ENCODE measurements around the gene FAH. TPM values are rescaled to one million over a fixed set of nuclear protein-coding genes. Genes with fewer than 3 reads are reported as not detected.

The FAH gene
- total and polyA plus RNA-seq, 2 donors from 2014 or later, result 34.7 to 121 TPM

- Histone ChIP-seq H3K36me3 (ENCODE audit: control insufficient read depth in 2 of 3, insufficient read depth in 3 of 3, low read length in 3 of 3) (no peaks in the 10 kb centered on the region), H3K27ac (ENCODE audit: low read depth in 2 of 2, low read length in 2 of 2) (no peak overlapping the region), H3K4me1 (ENCODE audit: control insufficient read depth in 2 of 3, insufficient read depth in 2 of 3, low read depth in 1 of 3, low read length in 3 of 3) (no peaks in the 10 kb centered on the region), H3K4me3 (ENCODE audit: low read length in 3 of 3) (no peak overlapping the region), H3K9me3 (ENCODE audit: control insufficient read depth in 2 of 3, insufficient read depth in 1 of 3, low read length in 3 of 3) (no peaks in the 10 kb centered on the region), H3K9ac (ENCODE audit: low read length in 3 of 3) (no peak overlapping the region), H3K27me3 (ENCODE audit: control insufficient read depth, insufficient read depth, low read length) (no peaks in the 10 kb centered on the region)
- DNase-seq, result peak in 2 of 5 donors; percentile 19 to 35
- TF ChIP-seq, protein P1, sequence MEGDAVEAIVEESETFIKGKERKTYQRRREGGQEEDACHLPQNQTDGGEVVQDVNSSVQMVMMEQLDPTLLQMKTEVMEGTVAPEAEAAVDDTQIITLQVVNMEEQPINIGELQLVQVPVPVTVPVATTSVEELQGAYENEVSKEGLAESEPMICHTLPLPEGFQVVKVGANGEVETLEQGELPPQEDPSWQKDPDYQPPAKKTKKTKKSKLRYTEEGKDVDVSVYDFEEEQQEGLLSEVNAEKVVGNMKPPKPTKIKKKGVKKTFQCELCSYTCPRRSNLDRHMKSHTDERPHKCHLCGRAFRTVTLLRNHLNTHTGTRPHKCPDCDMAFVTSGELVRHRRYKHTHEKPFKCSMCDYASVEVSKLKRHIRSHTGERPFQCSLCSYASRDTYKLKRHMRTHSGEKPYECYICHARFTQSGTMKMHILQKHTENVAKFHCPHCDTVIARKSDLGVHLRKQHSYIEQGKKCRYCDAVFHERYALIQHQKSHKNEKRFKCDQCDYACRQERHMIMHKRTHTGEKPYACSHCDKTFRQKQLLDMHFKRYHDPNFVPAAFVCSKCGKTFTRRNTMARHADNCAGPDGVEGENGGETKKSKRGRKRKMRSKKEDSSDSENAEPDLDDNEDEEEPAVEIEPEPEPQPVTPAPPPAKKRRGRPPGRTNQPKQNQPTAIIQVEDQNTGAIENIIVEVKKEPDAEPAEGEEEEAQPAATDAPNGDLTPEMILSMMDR (IDR thresholded peaks at IDR 0.05; ENCODE audit: borderline replicate concordance, extremely low read depth, insufficient read depth), result no peak
- intact Hi-C loops (cut with DNase I), result no loop called here
- FAIRE-seq, result no peak
Observed at GRCh38 chr15:80203361-80203885, 50.6 kb downstream of the FAH start.

DNA sequence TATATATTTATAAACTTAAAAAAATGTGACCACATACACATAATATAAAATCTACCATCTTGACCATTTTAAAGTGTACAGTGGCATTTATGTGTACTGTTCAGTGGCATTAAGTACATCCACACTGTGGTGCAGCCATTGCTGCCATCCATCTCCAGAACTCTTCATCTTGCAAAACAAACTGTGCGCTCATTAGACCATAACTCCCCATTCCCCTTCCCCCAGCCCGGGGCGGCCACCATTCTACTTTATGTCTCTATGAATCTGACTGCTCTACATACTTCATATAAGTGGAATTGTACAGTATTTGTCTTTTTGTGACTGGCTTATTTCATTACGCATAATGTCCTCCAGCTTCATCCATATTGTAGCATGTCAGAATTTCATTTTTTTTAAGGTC, 51.4 kb downstream of the FAH start:
- H3K4me1 ChIP-seq (ENCODE audit: control insufficient read depth in 2 of 3, insufficient read depth in 2 of 3, low read depth in 1 of 3, low read length in 3 of 3), result peaks cover 0 to 8% (median 7%) of the 10 kb centered on the region in 3 donors
- DNase-seq, result peak in 1 of 5 donors; percentile 19
- H3K27ac ChIP-seq (ENCODE audit: low read depth in 2 of 2, low read length in 2 of 2), result no peak overlapping the region
- no peak overlapping the region for H3K9ac ChIP-seq (ENCODE audit: low read length in 3 of 3)
- intact Hi-C loops (cut with DNase I), result no loop called here
- no peaks in the 10 kb centered on the region for H3K9me3 ChIP-seq (ENCODE audit: control insufficient read depth in 2 of 3, insufficient read depth in 1 of 3, low read length in 3 of 3)
- no peaks in the 10 kb centered on the region for H3K27me3 ChIP-seq (ENCODE audit: control insufficient read depth, insufficient read depth, low read length)
- H3K36me3 ChIP-seq (ENCODE audit: control insufficient read depth in 2 of 3, insufficient read depth in 3 of 3, low read length in 3 of 3), result no peaks in the 10 kb centered on the region
- no peak for FAIRE-seq
- H3K4me3 ChIP-seq (ENCODE audit: low read length in 3 of 3), result no peak overlapping the region
- TF ChIP-seq, protein P1 (IDR thresholded peaks at IDR 0.05; ENCODE audit: borderline replicate concordance, extremely low read depth, insufficient read depth), result no peak

DNA sequence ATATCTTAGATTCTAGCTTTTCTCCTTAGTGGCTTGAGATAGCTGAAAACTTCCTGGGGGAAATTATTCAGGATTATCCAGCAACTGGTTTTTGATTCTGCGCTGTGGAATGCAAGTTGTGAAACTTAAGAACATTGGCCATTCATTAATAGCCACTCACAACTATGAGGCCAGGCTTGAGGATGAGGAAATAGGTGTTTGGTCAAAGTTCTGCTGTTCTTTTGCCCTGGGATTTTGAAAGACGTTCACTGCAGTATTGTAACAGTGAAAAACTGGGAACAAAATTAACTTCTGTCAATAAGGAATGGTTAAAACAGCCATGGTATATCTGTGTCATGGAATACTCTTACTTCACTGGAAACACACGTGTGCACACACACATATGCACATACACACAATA, 55.1 kb downstream of the FAH start:
- DNase-seq (peak in 2 of 5 donors; percentile 16 to 32), FAIRE-seq (peak; percentile 25)
- TF ChIP-seq, protein P1 (IDR thresholded peaks at IDR 0.05; ENCODE audit: borderline replicate concordance, extremely low read depth, insufficient read depth), result no peak
- H3K9me3 ChIP-seq (ENCODE audit: control insufficient read depth in 2 of 3, insufficient read depth in 1 of 3, low read length in 3 of 3), result no peaks in the 10 kb centered on the region
- peak overlapping the region in 1 of 2 donors; percentile 3 for H3K27ac ChIP-seq (ENCODE audit: low read depth in 2 of 2, low read length in 2 of 2)
- no peaks in the 10 kb centered on the region for H3K36me3 ChIP-seq (ENCODE audit: control insufficient read depth in 2 of 3, insufficient read depth in 3 of 3, low read length in 3 of 3)
- H3K27me3 ChIP-seq (ENCODE audit: control insufficient read depth, insufficient read depth, low read length), result no peaks in the 10 kb centered on the region
- no peak overlapping the region for H3K9ac ChIP-seq (ENCODE audit: low read length in 3 of 3)
- intact Hi-C loops (cut with DNase I), result no loop called here
- no peak overlapping the region for H3K4me3 ChIP-seq (ENCODE audit: low read length in 3 of 3)
- H3K4me1 ChIP-seq (ENCODE audit: control insufficient read depth in 2 of 3, insufficient read depth in 2 of 3, low read depth in 1 of 3, low read length in 3 of 3), result peaks cover 0 to 22% (median 10%) of the 10 kb centered on the region in 3 donors

Data from kidney (tissue), 14 donors.